IPS-NIHi11 (cell line): Measurements from ENCODE around the gene GYPC.
"Not testable (repeated sequence)": the region's sequence is repeated elsewhere in the genome, so short reads cannot be mapped to it uniquely, and the experiment has no call there.

Experiments
- DNase-seq: peaks from one replicate; pipeline ENCODE4 v3.0.0; 2012; ENCODE audit warnings: mixed read lengths, low spot score

The GYPC gene

GRCh38 chr2:126699716-126700581, 44.0 kb downstream of the GYPC start:
- no peak for DNase-seq

GRCh38 chr2:126700677-126701076, 44.7 kb downstream of the GYPC start:
- DNase-seq: no peak

DNA sequence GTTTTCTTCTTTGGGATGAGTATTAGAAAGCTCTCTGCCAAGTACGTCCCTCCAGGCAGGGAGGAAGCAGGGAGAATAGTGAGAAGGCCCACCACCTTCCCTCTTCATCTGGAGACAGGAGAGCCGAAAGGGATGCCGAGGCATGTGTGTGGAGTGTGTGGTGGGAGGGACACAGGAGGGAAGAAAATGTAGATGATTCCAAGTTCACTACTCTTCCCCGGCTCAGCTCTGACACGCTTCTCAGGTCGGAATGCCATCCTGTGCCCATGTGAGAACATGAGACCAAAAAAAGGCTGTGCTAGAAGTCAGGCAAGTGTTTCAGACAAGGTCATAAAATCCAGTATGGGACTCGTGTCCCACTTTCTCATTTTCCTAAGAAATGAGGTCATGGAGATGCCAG, 47.4 kb downstream of the GYPC start:
- DNase-seq: no peak

- no peak for DNase-seq
Observed at GRCh38 chr2:126704434-126705160, 48.6 kb downstream of the GYPC start.

GRCh38 chr2:126707191-126707590, 51.2 kb downstream of the GYPC start:
- no peak for DNase-seq

- DNase-seq: no peak
Observed at GRCh38 chr2:126707941-126708340, 52.0 kb downstream of the GYPC start.

GRCh38 chr2:126714191-126714965, 58.4 kb downstream of the GYPC start:
- no peak for DNase-seq

GRCh38 chr2:126715111-126715510, 59.2 kb downstream of the GYPC start:
- DNase-seq: no peak

DNA sequence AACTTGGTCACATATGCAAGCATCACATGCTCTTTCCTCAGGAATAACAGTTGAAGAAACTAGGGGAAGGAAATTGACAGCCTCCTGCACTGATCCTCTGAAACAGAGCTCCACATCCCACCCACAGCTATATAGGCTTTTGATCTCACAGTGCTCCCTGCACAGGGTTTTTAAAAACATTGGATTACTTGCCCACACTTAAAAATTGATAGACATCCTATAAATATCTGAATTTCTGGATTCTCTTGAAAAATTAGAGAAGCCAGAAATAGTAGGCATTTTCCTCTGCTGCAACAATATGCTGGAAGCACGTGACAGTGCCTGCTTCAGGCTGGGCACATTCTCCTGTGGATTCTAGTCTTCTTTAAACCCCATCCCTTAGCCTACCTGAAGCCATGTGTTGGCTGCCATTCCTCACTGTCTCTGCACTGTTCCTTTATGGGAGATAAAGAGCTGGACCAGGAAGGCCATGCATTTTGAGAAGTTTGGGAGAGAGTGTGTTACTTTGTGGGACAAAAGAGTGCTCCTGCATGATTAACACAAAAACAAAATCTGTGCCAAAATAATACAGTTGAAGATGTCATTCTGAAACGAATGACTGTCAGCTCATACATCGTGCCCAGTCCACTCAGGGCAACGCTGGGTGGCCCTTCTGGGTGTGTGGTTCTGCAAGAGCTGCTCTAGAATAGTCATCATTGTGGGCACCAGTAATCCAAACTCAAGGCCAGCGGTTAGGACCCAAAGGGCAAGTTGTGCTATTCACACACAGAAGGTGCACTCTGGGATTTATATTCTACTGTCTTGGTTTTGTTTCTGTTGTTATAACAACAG, 59.8 kb downstream of the GYPC start:
- no peak for DNase-seq

GRCh38 chr2:126717277-126717676, 61.3 kb downstream of the GYPC start:
- DNase-seq: not testable (repeated sequence)

DNA sequence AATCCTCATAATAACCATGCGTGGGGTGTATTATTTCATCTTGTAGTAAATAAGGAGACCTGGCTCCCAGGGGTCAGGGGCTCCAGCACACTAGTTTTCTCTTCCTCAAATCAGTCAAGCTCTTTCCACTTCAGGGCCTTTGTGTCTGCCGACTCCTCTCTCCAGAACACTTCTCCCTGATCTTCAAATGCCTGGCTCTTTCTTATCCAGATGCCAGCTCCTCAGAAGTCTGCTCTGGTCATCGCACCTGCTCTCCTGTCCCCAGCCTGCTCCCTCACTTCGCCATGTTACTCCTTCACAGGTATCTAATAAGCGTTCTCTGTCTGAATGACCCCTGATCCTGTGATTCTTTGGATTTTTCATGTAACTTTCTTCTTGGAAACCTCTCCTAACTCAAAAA, 62.0 kb downstream of the GYPC start:
- DNase-seq: no peak

DNA sequence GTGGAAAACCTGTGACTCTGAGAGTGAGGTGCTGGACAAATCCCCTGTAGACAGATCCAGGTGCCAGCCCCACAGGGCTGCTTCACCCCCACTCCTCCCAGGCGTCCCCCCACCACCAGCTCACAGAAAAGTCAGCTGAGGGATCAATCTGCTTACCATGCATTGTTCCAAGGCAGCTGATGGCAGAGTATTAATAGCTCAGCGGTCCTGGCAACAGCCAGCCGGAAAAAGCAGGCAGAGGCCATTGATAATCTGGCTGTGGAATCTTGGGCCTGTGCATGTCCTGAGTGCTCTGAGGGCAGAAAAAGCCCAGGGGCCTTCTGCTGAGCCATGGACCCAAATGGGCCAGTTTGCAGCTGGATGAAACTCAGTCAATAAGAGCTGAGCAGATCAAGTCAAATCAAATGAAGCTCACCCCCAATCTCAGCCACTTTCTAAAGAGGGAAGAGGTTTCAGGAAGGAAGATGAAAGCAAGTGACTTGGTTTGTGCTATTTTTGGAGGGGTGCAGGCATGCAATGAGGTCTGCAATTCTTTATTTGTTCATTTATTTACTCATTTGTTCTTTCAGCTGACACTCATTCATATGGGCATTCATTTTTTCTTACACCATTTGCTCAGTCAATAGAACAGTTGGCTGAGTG, 63.4 kb downstream of the GYPC start:
- DNase-seq: no peak

DNA sequence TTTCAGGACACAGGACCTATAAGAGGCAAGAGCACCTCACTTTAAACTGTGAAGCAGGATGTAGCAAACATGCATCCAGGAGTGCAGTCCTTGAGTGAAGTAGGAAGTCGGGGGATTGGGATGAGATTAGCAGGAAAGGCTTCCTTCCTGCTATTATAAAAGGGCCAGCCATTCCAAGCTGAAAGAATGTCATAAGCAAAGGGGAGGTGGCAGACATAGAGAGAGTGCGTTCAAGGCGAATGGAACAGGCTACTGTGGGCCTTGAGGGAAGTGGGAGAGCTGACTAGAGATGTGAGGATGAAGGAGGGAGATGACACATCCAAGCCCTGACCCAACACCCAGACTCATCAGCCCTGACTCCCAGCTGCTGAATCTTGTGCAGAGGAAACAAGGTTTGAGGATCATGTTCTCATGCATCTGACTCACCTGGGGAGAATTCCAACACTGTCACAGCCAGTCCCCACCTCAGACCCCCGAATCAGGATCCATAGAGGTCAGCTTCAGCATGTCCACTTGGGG, 63.9 kb downstream of the GYPC start:
- no peak for DNase-seq

- DNase-seq: no peak
Observed at GRCh38 chr2:126720638-126721037, 64.7 kb downstream of the GYPC start.

DNA sequence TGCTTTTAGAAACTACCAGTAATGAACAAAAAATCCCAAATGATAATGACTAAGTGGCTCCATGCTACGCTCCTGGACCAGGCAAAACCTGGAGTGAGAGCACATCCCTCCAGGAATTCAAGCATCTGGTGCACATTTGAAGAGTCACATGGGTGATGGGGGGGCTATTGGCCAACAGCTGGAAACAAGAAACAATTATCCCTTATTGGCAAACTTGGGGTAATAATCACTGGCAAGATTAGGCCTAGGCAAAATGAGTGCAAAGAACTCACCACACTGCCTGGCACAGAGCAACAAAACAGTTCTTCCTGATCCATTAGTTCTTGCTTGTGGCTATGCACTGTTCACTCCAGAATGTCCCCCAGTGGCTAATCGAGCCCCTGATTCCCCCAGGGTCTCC, 66.1 kb downstream of the GYPC start:
- DNase-seq: no peak

DNA sequence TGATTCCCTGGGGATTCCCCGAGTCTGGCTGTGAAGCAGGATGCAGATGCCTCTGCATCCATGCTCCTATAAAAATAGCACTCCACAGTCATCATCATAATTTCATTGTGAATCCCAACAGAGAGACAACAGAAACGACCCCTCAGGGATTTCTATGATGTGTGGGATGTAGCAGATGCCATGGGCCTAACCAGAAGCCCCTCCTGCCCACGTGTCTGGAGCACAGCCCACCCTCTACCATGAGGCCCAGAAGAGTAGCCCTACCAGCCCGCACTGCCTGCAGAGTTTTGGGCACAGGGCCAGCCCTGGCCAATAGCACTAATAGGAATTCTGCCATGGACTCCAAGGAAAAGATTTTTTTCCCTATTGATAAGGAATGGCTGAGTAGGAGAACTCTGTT, 66.6 kb downstream of the GYPC start:
- no peak for DNase-seq

DNA sequence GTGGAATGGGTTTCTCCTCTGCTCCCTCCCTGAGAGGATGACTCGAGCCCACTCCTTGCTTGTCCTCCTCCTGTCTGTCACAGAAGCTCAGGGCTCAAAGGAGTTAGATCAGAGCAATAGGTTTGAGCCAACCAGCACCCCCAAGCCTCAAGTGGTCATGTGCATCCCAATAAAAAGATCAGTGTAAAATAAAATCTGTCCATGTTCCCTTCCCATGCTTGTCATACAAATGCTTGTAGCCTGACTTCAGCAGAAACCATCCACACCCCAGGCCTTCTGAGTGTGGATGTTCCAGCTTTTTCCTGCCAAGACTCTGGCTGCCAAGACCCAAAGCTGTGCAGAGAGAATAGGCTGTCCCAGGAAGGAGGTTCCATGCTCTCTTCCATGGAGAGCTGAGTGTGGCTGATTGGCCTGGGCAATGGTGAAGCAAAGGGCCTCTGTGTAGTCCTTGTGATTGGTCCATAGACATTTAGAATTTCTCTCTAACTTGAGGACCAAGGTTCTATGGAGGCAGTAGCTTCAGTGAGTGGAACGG, 67.4 kb downstream of the GYPC start:
- no peak for DNase-seq

GRCh38 chr2:126725580-126725979, 69.6 kb downstream of the GYPC start:
- DNase-seq: no peak

GRCh38 chr2:126729896-126730295, 73.9 kb downstream of the GYPC start:
- no peak for DNase-seq

- DNase-seq: no peak
Observed at GRCh38 chr2:126730655-126731054, 74.7 kb downstream of the GYPC start.

GRCh38 chr2:126731353-126731752, 75.4 kb downstream of the GYPC start:
- DNase-seq: no peak
